AG08395 (cell line): ENCODE data around the gene UBE2D4.
"Not testable (repeated sequence)": the region's sequence is repeated elsewhere in the genome, so short reads cannot be mapped to it uniquely, and the experiment has no call there.

Experiments used
- DNase-seq: peaks from one replicate; pipeline ENCODE4 v3.0.0; 2012; ENCODE audit warnings: mixed read lengths, low spot score

UBE2D4 gene

DNA sequence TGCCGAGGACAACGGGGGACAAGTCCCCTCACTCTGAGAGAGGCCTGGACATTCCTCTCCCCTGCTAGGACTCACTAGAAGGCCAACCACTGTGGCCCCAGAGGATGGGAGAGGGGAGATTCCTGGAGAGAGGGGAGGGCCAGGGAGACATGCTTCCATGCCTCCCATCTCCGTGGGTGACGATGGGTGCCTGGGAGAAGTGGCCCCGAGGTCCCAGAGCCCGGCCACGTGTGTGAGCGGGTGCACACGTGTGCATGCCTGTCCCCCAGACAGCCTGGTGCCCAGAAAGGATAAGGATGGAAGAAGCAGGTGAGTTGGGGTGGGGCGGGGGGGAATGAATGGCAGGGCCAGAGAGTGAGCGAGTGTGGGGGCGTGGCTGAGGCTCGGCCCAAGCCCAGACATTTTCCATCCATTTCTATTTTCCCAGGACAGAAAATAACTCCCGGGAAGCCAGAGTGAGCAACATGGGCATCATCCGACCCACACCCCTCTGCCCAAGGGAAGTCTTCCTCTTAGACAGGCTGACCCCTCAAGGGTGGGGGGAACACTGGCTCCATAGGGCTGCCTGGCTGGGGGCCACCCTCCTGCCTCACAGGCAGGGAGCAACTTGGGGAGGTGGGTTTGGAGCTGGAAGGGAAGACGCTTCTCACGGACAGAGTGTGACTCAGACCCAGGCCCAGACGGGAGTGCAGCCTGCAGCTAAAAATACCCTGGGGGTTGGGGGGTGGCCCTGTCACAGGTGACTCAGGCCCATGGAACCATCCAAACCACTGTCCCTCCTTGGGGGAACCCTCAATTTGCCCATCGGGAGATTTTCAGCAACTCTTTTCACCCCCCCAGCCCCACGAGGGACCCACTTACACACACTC, 42.2 kb downstream of the UBE2D4 start:
- DNase-seq = not testable (repeated sequence)

GRCh38 chr7:43969586-43969985, 43.4 kb downstream of the UBE2D4 start:
- DNase-seq = not testable (repeated sequence)

DNA sequence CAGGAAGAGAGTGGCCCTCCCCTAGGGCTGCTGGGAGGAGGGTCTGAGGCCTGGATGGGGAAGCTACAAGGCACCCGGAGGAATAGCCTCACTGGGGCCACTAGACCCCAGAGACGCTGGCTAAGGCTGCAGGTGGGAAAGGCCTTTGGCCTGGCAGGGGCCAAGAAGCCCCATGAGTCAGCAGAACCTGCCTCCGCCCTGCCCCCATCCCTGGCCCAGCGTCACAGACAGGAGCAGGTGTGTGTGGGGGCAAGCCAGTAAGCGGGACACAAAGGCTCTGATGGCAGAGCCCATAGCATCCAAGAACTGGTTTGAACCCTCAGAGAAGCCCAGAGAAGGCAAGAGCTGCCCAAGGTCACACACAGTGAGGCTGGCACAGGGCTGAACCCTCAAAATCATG, 44.5 kb downstream of the UBE2D4 start:
- DNase-seq = not testable (repeated sequence)

DNA sequence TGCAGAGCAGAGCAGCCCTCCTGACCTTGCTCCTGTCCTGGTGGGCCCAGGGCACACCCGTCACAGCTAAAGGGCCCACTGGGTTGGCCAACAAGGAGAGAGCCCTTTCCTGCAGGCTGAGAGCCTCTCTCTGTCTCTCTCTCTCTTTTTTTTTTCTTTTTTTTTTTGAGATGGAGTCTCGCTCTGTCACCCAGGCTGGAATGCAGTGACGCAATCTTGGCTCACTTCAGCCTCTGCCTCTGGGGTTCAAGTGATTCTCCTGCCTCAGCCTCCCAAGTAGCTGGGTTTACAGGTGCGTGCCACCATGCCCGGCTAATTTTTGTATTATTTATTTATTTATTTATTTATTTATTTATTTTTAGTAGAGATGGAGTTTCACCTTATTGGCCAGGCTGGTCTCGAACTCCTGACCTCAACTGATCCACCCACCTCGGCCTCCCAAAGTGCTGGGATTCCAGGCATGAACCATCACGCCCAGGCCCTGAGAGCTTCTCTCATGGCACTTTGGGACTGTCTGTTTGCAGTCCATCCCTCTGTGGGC, 47.9 kb downstream of the UBE2D4 start:
- DNase-seq = not testable (repeated sequence)

DNA sequence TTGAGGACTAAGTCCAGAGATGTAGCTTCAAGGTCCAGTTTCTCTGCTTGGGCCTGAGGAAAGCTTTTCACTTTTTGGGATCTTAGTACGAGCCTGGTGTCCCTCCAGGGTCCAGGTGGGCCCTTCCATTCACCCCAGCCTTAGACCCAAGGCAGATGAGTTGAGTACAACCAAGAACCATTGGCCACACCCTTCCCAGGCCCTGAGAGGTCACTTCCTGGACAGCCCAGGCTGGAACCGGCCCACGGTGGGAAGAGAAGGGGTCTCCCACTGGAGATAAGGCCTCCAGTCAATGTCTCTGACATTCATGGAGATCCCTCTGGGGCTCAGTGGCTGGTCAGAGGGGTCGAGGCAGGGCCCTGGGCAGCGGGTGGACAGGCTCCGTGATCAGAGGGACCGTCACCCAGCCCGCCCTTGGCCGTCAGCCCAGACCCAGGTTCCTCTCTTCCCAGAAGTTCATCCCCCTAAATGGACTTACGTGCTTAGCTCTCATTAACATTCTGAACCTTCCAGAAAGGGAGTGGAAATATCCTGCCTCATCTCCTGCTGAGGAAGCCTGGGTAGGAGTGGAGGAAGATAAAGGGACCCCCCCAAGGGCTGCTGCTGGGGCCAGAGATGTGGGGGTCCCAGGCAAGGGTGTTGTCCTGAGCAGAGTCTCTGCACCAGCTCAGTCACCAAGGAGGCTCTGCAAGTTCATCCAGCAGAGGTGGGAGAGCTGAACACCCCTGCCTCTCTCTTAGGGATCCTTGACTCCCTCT, 48.7 kb downstream of the UBE2D4 start:
- DNase-seq = not testable (repeated sequence)

GRCh38 chr7:43977525-43977924, 51.3 kb downstream of the UBE2D4 start:
- no peak for DNase-seq

- DNase-seq = not testable (repeated sequence)
Measured at GRCh38 chr7:43978102-43978501, 51.9 kb downstream of the UBE2D4 start.

GRCh38 chr7:43982848-43983247, 56.6 kb downstream of the UBE2D4 start:
- DNase-seq = not testable (repeated sequence)

DNA sequence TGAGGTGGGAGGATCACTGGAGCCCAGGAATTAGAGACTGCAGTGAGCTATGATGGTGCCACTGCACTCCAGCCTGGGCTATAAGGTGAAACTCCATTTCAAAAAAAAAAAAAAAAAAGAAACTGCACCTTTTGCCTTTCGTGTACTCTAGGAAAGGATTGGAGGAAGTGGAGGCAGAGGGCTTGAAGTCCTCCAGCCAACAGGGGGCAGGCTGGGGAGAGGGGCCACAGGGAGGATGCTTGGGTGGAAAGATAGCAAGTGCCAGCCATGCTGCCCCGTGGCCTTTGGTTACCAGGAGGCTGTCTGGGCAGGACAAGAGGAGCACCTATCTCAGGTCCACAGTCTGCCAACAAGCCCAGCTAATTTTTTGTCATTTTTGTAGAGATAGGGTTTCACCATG, 57.5 kb downstream of the UBE2D4 start:
- DNase-seq = not testable (repeated sequence)

DNA sequence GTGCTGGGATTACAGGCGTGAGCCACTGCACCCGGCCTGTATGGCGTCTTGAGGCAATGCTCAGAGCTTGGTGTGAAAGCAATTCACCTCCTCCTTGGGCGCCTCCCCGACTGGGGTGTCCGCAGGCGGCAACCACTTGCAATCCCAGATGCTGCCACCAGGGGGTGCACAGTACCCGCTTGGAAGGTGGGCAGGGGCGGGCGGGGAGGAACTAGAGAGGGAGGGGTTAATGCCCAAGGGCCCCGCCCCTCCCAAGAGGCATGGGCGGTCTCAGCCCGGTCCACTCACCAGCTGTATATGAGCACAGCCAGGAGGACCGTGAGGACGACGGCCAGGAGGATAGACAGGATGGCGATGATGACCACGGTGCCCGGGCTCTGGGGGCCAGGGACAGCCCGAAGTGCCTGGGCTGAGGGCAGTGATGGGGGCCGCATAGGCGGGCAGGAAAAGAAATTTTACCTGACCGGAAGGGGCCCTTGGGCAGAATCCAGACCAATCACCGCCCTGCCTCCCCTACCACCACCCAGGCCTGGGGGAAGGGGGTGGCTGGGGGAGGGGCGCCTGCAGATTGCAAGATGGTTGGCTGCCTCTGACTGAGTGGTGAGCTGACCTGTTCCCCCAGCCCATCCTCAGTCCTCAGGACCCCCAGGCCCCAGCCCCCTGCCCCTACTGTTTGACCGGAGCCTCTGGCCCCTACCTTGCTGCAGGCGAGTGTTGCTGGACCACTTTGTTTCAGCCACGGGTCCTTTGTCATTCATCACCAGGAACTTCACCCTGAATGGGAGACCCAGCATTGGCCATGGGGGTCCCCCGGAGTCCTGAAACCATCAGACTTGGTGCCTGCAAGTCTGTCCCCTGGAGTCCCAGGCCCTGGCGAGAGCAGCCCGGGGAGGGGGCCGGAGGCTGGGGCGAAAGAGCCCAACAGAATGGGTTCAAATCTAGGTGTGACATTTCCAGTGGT, 59.9 kb downstream of the UBE2D4 start:
- peak; percentile 79 for DNase-seq

GRCh38 chr7:43987476-43987875, 61.2 kb downstream of the UBE2D4 start:
- not testable (repeated sequence) for DNase-seq

GRCh38 chr7:43990011-43990585, 63.9 kb downstream of the UBE2D4 start:
- DNase-seq = not testable (repeated sequence)

DNA sequence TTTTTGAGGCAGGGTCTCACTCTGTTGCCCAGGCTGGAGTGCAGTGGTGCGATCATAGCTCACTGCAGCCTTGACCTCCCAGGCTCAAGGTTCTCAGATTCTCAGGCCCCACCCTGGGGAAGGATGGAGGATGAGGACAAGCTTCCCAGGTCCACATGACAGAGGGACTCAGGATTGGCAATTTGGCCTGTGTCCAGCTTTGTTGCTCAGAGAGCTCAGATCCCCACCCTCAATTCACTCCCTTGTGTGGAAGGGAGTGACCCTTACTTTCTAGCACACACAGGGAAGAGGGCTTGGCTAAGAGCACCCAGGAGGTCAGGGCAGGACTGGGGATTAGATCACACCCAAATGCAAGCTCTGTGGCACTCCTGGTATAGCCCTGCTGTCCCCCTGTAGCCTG, 64.6 kb downstream of the UBE2D4 start:
- not testable (repeated sequence) for DNase-seq

DNA sequence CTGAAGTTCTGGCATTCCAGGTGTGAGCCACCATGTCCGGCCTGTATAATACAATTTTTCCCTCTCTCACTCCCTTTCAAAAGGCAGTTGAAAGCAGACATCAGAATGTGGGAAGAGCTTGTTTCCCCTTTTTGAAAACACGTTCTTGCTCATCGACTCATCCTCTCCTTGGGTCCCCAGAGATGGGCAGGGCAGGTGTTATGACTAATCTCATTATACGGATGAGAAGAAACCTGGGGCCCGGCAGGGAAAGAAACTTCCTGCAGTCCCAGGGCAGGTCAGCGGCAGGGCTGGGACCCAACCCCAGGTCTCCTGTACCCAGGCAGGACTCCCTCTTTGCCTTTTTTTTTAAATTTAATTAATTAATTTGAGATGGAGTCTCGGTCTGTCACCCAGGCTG, 66.7 kb downstream of the UBE2D4 start:
- not testable (repeated sequence) for DNase-seq

GRCh38 chr7:43994681-43995080, 68.4 kb downstream of the UBE2D4 start:
- not testable (repeated sequence) for DNase-seq

GRCh38 chr7:43997532-43997931, 71.3 kb downstream of the UBE2D4 start, which contains the start of gene SPDYE1:
Gene SPDYE1 (plus strand): TSS chr7:43997897. CDS start chr7:43999950, 2,053 bp downstream.
- DNase-seq = not testable (repeated sequence)
